Memory B cell (primary cell): ENCODE data around the gene SEC16A.

Experiments used
- ATAC-seq: fragments of 150-1000 bp; cut with Tn5 transposase; 2 replicates; pipeline ENCODE4 v1.10.0; 2021; ENCODE audit warnings: low read depth, mild to moderate bottlenecking, moderate library complexity
- DNase-seq, 2 donors: peaks; one replicate each; pipeline ENCODE4 v3.0.0; 2022; ENCODE audit warnings: low spot score in 2 of 2
- H3K27ac Mint-ChIP-seq: one replicate; pipeline ENCODE4 v1.8.0; 2022; ENCODE audit warnings: mild to moderate bottlenecking, moderate library complexity, mixed read lengths
- H3K27me3 Mint-ChIP-seq: one replicate; pipeline ENCODE4 v1.8.0; 2022; ENCODE audit warnings: mixed read lengths
- H3K36me3 Mint-ChIP-seq: one replicate; pipeline ENCODE4 v1.8.0; 2022; ENCODE audit warnings: mild to moderate bottlenecking, mixed read lengths
- H3K4me1 Mint-ChIP-seq: one replicate; pipeline ENCODE4 v1.8.0; 2022; ENCODE audit warnings: mixed read lengths
- H3K4me3 Mint-ChIP-seq: one replicate; pipeline ENCODE4 v1.8.0; 2022; ENCODE audit warnings: mild to moderate bottlenecking, moderate library complexity, mixed read lengths
- H3K9me3 Mint-ChIP-seq: one replicate; pipeline ENCODE4 v1.8.0; 2022; ENCODE audit warnings: mixed read lengths

SEC16A gene

DNA sequence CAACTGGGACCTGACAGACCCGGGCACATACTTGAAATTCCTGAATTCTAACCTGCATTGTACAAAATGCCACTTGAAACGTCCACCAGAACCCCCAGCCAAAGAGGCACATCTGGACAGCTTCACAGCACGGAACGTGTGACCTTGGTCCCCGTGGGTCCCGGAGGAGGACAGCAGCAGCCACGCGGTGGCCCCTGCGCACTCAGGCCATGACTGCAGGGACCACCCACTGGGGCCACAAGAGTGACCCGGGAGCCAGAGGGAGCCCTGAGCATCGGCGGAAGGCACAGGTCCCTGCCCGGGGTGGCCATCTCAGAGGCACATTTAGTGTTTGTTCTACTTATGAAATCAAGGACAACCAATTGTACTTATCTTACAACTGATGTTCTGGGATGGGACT lies 80.8 kb downstream of the SEC16A start:
- Mint-ChIP-seq H3K27ac (no peak overlapping the region), H3K36me3 (peaks cover 4% of the 10 kb centered on the region), H3K9me3 (no peaks in the 10 kb centered on the region), H3K4me1 (peaks cover 28% of the 10 kb centered on the region), H3K27me3 (no peaks in the 10 kb centered on the region), H3K4me3 (no peak overlapping the region)
- no peak for DNase-seq
- ATAC-seq, result no peak

DNA sequence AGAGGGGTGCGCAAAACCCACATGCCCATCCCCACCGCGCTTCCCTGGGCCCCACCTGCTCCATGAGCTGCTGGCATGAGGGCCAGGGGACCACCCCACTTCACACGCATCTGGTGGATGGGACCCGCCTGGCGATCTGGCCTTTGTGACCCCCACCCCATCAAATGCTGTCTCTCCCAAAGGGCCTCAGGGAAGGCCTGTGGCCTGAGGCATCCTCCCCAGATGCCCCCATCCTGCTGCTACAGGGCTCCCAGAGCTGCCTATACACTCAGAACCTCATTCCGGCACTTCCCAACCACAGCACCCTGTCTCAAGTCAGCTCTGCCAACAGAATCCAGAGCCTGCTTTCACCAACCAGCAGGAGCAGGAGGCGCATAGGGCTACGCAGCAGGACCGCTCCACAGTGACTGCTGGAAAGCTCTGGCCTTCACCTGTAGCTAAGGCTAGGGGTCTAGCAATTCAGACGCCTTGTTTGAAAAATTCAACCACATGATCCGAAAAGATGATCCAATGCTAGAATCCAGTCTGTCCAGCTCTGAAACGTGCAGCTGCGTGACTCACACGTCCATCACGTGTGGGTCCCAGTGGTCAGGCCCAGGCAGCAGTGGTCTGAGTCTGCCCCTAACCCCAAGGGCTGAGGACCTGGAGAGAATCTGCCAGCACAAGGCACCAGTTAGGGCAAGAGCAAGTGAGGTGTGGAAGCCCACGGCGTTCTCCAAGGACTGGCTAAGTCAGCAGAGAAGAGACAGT lies 81.5 kb downstream of the SEC16A start:
- ATAC-seq, result no peak
- peak overlapping the region; percentile 52 for H3K4me3 Mint-ChIP-seq
- no peak overlapping the region for H3K27ac Mint-ChIP-seq
- H3K36me3 Mint-ChIP-seq, result peaks cover 2% of the 10 kb centered on the region
- H3K4me1 Mint-ChIP-seq, result peaks cover 28% of the 10 kb centered on the region
- no peaks in the 10 kb centered on the region for H3K27me3 Mint-ChIP-seq
- no peak for DNase-seq
- no peaks in the 10 kb centered on the region for H3K9me3 Mint-ChIP-seq

- Mint-ChIP-seq H3K27me3 (no peaks in the 10 kb centered on the region), H3K27ac (peak within 1 kb of the TSS; percentile 14), H3K4me3 (peak within 1 kb of the TSS; percentile 79), H3K9me3 (no peaks in the 10 kb centered on the region), H3K4me1 (peaks cover 28% of the 10 kb centered on the region), H3K36me3 (peaks cover 2% of the 10 kb centered on the region)
- ATAC-seq (peak; percentile 69), DNase-seq (peak; percentile 85 to 88)
Measured at GRCh38 chr9:136400038-136400834, 82.6 kb downstream of the SEC16A start, which contains the start of gene SNAPC4. SNAPC4 (minus strand) TSS chr9:136400170; CDS start chr9:136398428, 1,742 bp downstream.

GRCh38 chr9:136399176-136400037 lies 83.4 kb downstream of the SEC16A start:
- Mint-ChIP-seq H3K4me3 (peak overlapping the region; percentile 79), H3K9me3 (no peaks in the 10 kb centered on the region), H3K27me3 (no peaks in the 10 kb centered on the region), H3K27ac (peak overlapping the region; percentile 14), H3K4me1 (peaks cover 21% of the 10 kb centered on the region), H3K36me3 (peaks cover 2% of the 10 kb centered on the region)
- ATAC-seq (peak; percentile 21), DNase-seq (peak in 1 of 2 donors; percentile 47)

DNA sequence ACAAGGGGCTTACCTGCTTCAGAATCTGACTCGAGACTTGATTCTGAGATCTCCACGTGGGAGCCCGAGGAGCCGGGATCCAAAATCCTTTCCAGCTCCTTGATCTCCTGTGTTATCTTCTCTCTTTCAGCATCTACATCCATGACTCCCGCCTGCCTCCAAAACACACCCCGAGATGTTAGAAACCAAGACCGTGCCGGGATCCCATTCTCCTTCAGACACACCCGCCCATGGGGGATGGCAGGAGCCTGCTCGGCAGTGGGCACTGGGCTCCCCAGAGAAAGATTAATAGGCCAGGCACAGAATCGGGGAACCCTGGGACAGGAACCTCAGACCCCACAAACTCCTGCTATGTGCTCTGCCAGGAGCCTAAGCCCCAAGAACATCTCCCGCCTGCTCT lies 84.6 kb downstream of the SEC16A start:
- H3K27me3 Mint-ChIP-seq, result no peaks in the 10 kb centered on the region
- H3K4me3 Mint-ChIP-seq, result peak overlapping the region; percentile 79
- H3K4me1 Mint-ChIP-seq, result peaks cover 11% of the 10 kb centered on the region
- H3K36me3 Mint-ChIP-seq, result peaks cover 2% of the 10 kb centered on the region
- no peak overlapping the region for H3K27ac Mint-ChIP-seq
- no peak for DNase-seq
- ATAC-seq, result no peak
- no peaks in the 10 kb centered on the region for H3K9me3 Mint-ChIP-seq

DNA sequence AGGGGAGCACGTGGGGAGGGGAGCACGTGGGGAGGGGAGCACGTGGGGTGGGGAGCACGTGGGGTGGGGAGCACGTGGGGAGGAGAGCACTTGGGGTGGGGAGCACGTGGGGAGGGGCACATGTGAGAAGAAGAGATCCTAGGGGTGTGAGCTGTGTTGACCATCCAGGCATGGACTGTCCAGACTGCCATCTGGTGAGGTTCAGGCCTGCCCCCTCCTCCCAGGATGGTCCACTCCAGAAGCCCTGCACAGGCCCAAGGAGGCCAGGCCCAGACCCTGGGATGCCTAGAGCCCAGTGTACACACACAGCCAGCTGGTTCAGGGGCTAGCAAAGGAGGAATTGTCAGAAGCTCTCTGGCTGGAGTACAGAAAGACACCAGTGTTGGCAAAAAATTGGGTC lies 85.2 kb downstream of the SEC16A start:
- DNase-seq, result no peak
- Mint-ChIP-seq H3K4me1 (peaks cover 11% of the 10 kb centered on the region), H3K9me3 (no peaks in the 10 kb centered on the region), H3K4me3 (no peak overlapping the region), H3K36me3 (peaks cover 2% of the 10 kb centered on the region), H3K27ac (no peak overlapping the region), H3K27me3 (no peaks in the 10 kb centered on the region)
- no peak for ATAC-seq

DNA sequence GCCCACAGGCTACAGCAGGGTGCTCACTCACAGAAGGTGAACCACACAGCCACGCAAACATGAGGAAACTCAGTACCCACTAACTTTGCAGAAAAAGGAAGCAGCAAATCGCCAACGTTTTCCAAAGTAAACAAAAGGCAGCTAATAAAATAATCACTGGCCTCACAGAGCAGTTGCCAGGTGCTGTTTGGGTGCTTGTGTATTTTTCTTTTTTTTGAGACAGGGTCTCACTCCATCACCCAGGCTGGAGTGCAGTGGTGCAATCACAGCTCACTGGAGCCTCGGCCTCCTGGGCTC lies 86.7 kb downstream of the SEC16A start:
- H3K27ac Mint-ChIP-seq, result no peak overlapping the region
- H3K9me3 Mint-ChIP-seq, result no peaks in the 10 kb centered on the region
- DNase-seq (no peak), ATAC-seq (no peak)
- H3K4me3 Mint-ChIP-seq, result no peak overlapping the region
- H3K36me3 Mint-ChIP-seq, result peaks cover 9% of the 10 kb centered on the region
- H3K27me3 Mint-ChIP-seq, result no peaks in the 10 kb centered on the region
- peaks cover 10% of the 10 kb centered on the region for H3K4me1 Mint-ChIP-seq

DNA sequence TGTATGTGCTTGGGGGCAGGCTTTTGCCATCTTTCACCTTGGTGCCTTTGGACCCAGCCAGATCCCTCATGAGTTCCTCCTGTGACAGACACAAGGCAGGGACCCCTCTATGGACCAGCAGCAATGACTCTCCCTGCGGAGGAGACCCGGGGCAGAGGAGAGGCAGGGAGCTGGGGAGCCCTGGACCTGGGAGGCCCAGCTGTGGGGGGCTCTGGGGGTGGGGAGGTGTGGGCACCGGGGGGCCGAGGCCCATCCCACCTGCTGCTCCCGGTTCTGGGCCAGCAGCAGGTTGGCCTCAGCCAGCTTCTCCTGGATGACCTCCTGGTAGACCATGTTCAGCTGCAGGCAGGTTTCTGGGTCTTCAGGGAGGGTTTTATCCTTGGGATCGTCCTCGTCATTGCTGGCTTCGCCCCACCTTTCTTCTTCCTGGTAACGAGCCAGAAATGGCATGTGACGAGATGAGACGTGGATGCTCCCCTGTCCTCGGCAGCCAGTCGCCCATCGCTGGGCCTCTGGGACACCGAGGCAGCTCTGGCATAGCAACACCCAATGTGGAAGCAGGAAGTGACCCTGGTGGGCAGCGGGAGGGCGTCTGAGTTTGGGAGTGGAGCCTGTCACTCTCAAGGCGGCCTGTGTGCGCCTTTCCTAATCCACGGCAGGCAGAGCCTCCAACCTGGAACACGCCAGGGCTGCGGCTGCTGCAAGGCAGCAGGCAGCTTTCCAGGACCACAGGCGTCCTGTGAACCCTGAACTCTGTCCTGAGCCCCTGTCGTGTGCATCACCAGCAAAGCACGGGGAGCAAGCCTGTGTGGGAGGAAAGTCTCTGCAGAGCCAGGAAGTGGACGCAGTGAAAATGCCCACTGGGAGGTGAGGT lies 87.3 kb downstream of the SEC16A start:
- Mint-ChIP-seq H3K9me3 (no peaks in the 10 kb centered on the region), H3K36me3 (peaks cover 10% of the 10 kb centered on the region), H3K4me3 (no peak overlapping the region), H3K4me1 (peaks cover 9% of the 10 kb centered on the region), H3K27me3 (no peaks in the 10 kb centered on the region), H3K27ac (no peak overlapping the region)
- ATAC-seq, result no peak
- no peak for DNase-seq

DNA sequence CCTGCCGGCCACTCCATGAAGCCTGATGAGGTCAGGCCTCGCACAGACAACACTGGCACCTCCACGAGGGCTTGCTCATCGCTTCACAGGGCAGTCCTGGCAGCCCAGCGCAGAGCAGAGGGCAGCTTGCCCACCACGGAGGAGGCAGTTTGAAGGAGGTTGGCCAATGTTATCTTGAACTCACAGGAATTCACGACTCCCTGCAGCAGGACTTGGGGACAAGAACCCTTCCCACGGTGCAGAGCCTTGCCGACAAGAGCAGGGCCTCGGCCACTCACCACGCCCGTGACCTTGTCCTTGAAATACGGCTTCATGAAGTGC lies 87.9 kb downstream of the SEC16A start:
- Mint-ChIP-seq H3K4me3 (no peak overlapping the region), H3K36me3 (peaks cover 12% of the 10 kb centered on the region), H3K4me1 (peaks cover 9% of the 10 kb centered on the region), H3K27me3 (no peaks in the 10 kb centered on the region), H3K27ac (no peak overlapping the region), H3K9me3 (no peaks in the 10 kb centered on the region)
- no peak for ATAC-seq
- no peak for DNase-seq

GRCh38 chr9:136394312-136395019 lies 88.4 kb downstream of the SEC16A start:
- no peak overlapping the region for H3K4me3 Mint-ChIP-seq
- DNase-seq, result no peak
- no peaks in the 10 kb centered on the region for H3K9me3 Mint-ChIP-seq
- peaks cover 15% of the 10 kb centered on the region for H3K36me3 Mint-ChIP-seq
- no peaks in the 10 kb centered on the region for H3K27me3 Mint-ChIP-seq
- H3K4me1 Mint-ChIP-seq, result peaks cover 9% of the 10 kb centered on the region
- no peak overlapping the region for H3K27ac Mint-ChIP-seq
- ATAC-seq, result no peak

DNA sequence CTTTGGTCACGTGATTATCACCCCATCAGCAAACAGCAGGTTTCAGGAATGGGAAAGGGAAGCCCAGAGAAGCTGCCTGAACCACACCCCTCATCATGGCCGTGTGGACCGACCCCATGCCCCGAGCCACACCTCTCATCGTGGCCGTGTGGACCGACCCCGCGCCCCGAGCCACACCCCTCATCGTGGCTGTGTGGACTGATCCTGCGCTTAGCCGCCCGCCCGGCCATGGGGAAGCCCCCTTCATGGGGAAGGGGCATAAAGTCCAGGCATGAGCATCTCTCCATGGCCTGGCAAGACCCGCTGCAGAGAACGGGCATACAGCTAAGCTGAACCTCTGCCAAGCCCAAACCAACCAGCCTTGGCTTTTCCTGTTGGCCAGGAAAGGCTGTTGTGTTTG lies 89.3 kb downstream of the SEC16A start:
- no peak overlapping the region for H3K27ac Mint-ChIP-seq
- ATAC-seq (no peak), DNase-seq (no peak)
- H3K4me3 Mint-ChIP-seq, result no peak overlapping the region
- H3K27me3 Mint-ChIP-seq, result no peaks in the 10 kb centered on the region
- no peaks in the 10 kb centered on the region for H3K9me3 Mint-ChIP-seq
- no peaks in the 10 kb centered on the region for H3K4me1 Mint-ChIP-seq
- peaks cover 15% of the 10 kb centered on the region for H3K36me3 Mint-ChIP-seq

GRCh38 chr9:136392538-136393449 lies 90.0 kb downstream of the SEC16A start:
- H3K4me3 Mint-ChIP-seq, result no peak overlapping the region
- peaks cover 15% of the 10 kb centered on the region for H3K36me3 Mint-ChIP-seq
- H3K27ac Mint-ChIP-seq, result no peak overlapping the region
- no peaks in the 10 kb centered on the region for H3K9me3 Mint-ChIP-seq
- DNase-seq, result no peak
- H3K4me1 Mint-ChIP-seq, result no peaks in the 10 kb centered on the region
- no peaks in the 10 kb centered on the region for H3K27me3 Mint-ChIP-seq
- ATAC-seq, result no peak
